ENCODE data around the gene AGK. TPM values are rescaled to one million over a fixed set of nuclear protein-coding genes. Genes with fewer than 3 reads are reported as not detected.

The AGK gene
- total RNA-seq, 4 donors from 2014 or later, result 11.2 to 22.5 (median 17.7) TPM

DNA sequence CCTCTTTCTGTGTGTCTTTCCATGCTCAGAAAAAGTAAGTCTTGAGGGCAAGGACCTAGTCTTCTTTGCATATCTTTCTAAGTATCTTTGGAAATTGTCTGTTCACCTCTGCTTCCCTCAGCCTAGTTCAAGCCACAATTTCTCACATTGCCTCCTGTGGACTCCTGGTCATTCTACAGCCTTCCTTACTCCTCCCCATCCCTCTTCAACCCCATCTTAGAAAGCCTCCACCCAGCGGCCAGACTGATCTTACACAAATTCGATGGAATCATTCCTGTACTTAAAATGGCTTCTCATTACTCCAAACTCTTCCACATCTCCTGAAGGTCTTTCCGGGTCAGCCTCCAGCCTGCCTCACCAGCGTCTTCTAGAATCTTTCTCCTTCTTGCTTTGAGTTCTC is 24.1 kb upstream of the AGK start:
- no peaks in the 10 kb centered on the region for H3K4me1 ChIP-seq
- H3K27me3 ChIP-seq, result no peaks in the 10 kb centered on the region
- 85% methylated on average over 4 of the region's 4 CpGs for WGBS, 2 donors
- no peak overlapping the region for H3K27ac ChIP-seq
- no peaks in the 10 kb centered on the region for H3K36me3 ChIP-seq
- intact Hi-C loops (cut with DNase I), result no loop called here
- no peak for DNase-seq
- no peaks in the 10 kb centered on the region for H3K9me3 ChIP-seq
- no peak overlapping the region for H3K4me3 ChIP-seq
- TF ChIP-seq CTCF (IDR thresholded peaks at IDR 0.05) (no peak), POLR2A (IDR thresholded peaks at IDR 0.05) (no peak)

DNA sequence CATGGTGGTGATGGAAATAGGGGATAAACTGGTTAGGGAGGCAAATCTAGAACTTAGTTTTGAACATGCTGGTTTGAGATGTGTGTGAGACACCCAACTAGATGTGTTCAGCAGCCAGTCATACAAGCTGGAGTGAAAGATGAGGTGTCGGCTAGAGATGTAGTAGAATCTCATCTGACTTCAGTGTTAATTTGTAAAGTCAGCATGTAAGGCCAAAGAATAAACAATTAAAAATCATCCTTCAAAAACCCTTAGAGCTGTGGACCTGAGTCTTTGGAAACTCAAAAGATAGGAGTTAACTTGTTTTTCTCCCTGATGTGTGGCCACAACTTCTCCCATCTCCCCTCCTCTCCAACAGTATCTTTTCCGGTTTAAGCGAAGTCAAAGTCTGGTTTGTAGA is 22.8 kb upstream of the AGK start:
- intact Hi-C loops (cut with DNase I), result no loop called here
- Histone ChIP-seq H3K4me3 (no peak overlapping the region), H3K9me3 (no peaks in the 10 kb centered on the region), H3K27ac (no peak overlapping the region), H3K27me3 (no peaks in the 10 kb centered on the region), H3K4me1 (peaks cover 0 to 4% (median 0%) of the 10 kb centered on the region in 3 donors), H3K36me3 (no peaks in the 10 kb centered on the region)
- DNase-seq, result no peak
- TF ChIP-seq POLR2A (IDR thresholded peaks at IDR 0.05) (no peak), CTCF (IDR thresholded peaks at IDR 0.05) (no peak)
- WGBS, 2 donors, result 79 to 88% methylated on average over 3 of the region's 3 CpGs

GRCh38 chr7:141533149-141533949 is 17.9 kb upstream of the AGK start:
- Histone ChIP-seq H3K4me1 (peaks cover 0 to 5% (median 0%) of the 10 kb centered on the region in 3 donors), H3K4me3 (no peak overlapping the region), H3K27me3 (peaks cover 0 to 6% (median 0%) of the 10 kb centered on the region in 4 donors), H3K36me3 (no peaks in the 10 kb centered on the region), H3K27ac (no peak overlapping the region), H3K9me3 (no peaks in the 10 kb centered on the region)
- intact Hi-C loops (cut with DNase I), result loop anchor here (10.0 kb wide), 1 partner anchor 459 kb away; the partner anchor contains the start of gene TMEM178B
- no peak for DNase-seq
- 20 to 24% methylated on average over 11 of the region's 11 CpGs for WGBS, 2 donors
- TF ChIP-seq POLR2A (IDR thresholded peaks at IDR 0.05), result no peak
- TF ChIP-seq CTCF (IDR thresholded peaks at IDR 0.05), result peak; percentile 83 to 96 (median 86)

DNA sequence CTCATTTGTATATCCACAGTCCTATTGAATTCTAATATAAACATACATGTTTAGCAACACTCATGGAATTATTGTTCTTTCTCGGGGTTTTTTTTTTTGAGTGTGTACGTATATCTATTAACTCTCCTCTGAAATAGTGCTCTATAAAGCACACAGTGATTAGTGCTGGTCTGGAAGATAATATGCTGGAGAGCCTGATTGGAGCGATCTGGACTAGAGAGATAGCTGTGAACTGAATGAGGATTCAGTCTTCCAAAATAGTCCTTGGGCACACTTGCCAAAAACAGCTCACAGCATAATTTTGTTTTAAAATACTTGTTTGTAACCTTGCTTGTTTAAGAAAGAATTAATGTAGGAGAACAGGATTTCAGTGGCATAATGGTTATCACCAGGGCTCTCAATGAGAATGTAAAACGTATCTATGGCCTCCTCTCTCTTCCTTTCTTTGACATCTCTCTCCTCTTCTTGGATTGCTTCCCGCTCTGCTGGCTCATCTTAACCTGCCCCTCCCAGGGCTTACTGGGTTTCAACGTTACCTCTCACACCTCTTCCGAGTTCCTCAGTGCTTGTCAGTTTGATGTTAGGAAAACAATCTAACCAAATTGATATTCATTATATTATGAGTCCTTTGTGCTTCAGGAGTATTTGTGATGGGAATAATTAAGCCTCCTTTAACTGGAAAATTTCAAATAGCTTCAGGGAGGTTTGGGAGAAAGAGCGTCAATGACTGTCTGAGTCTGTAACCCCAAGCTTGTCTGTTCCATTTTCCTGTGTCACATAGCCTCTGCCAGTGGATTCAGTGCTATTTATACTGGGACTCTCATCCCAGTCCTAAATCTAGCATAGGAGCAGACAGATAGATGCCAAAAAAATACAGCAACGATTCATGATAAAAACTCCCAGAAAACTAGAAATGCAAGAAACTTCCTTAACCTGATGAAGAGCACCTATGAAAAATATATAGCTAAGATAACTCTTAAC is 16.2 kb upstream of the AGK start:
- Histone ChIP-seq H3K27ac (no peak overlapping the region), H3K4me3 (no peak overlapping the region), H3K36me3 (no peaks in the 10 kb centered on the region), H3K27me3 (peaks cover 0 to 6% (median 0%) of the 10 kb centered on the region in 4 donors), H3K9me3 (no peaks in the 10 kb centered on the region), H3K4me1 (peaks cover 0 to 5% (median 0%) of the 10 kb centered on the region in 3 donors)
- WGBS, 2 donors, result 59 to 61% methylated on average over 9 of the region's 9 CpGs
- TF ChIP-seq POLR2A (IDR thresholded peaks at IDR 0.05) (no peak), CTCF (IDR thresholded peaks at IDR 0.05) (no peak)
- intact Hi-C loops (cut with DNase I), result loop anchor here (10.0 kb wide), 1 partner anchor 460 kb away; the partner anchor contains the start of gene TMEM178B
- DNase-seq, result no peak
